Raji (cell line): ENCODE measurements around the gene DOCK1.

Experiments used
- POLR2A ChIP-seq: IDR thresholded peaks from 2 replicates; pipeline ENCODE4 v1.6.1; 2011; ENCODE audit warnings: low read depth, low read length, control low read depth; ENCODE audit not compliant: insufficient read depth

DOCK1 gene

GRCh38 chr10:127092916-127093315 lies 187.7 kb downstream of the DOCK1 start:
- no peak for TF ChIP-seq POLR2A

- no peak for TF ChIP-seq POLR2A
These were observed 189.8 kb downstream of the DOCK1 start for GRCh38 chr10:127094984-127095383.

GRCh38 chr10:127100983-127101615 lies 195.9 kb downstream of the DOCK1 start:
- TF ChIP-seq POLR2A: no peak

GRCh38 chr10:127102176-127102575 lies 196.9 kb downstream of the DOCK1 start:
- TF ChIP-seq POLR2A: no peak

GRCh38 chr10:127115100-127115499 lies 209.9 kb downstream of the DOCK1 start:
- no peak for TF ChIP-seq POLR2A

- no peak for TF ChIP-seq POLR2A
These were observed 211.9 kb downstream of the DOCK1 start for GRCh38 chr10:127117125-127117524.

GRCh38 chr10:127118034-127118433 lies 212.8 kb downstream of the DOCK1 start:
- no peak for TF ChIP-seq POLR2A

GRCh38 chr10:127119936-127120335 lies 214.7 kb downstream of the DOCK1 start:
- no peak for TF ChIP-seq POLR2A

GRCh38 chr10:127122831-127123230 lies 217.6 kb downstream of the DOCK1 start:
- TF ChIP-seq POLR2A: no peak

- no peak for TF ChIP-seq POLR2A
These were observed 218.4 kb downstream of the DOCK1 start for GRCh38 chr10:127123626-127124025.

GRCh38 chr10:127125331-127125730 lies 220.1 kb downstream of the DOCK1 start:
- TF ChIP-seq POLR2A: no peak

GRCh38 chr10:127127822-127128221 lies 222.6 kb downstream of the DOCK1 start:
- no peak for TF ChIP-seq POLR2A

GRCh38 chr10:127129104-127129503 lies 223.9 kb downstream of the DOCK1 start:
- TF ChIP-seq POLR2A: no peak

GRCh38 chr10:127132451-127132850 lies 227.2 kb downstream of the DOCK1 start:
- no peak for TF ChIP-seq POLR2A

GRCh38 chr10:127133225-127133624 lies 228.0 kb downstream of the DOCK1 start:
- no peak for TF ChIP-seq POLR2A

GRCh38 chr10:127133672-127134500 lies 228.7 kb downstream of the DOCK1 start:
- no peak for TF ChIP-seq POLR2A
